ENCODE results near the gene ANGPTL7. TPM values are rescaled to one million over a fixed set of nuclear protein-coding genes. Genes with fewer than 3 reads are reported as not detected.

The ANGPTL7 gene
- total RNA-seq, 2 experiments from 2014 or later, result not detected

GRCh38 chr1:11188381-11188780 is 774 bp upstream of the ANGPTL7 start:
- intact Hi-C loops (cut with DNase I, micrococcal nuclease), result no loop called here
- Histone ChIP-seq H3K36me3 (ENCODE audit: insufficient read depth, low read length) (peaks cover 52% of the 10 kb centered on the region), H3K27me3 (ENCODE audit: control insufficient read depth in 1 of 2, insufficient read depth in 2 of 2, low read length in 2 of 2) (no peaks in the 10 kb centered on the region), H3K4me3 (ENCODE audit: low read length) (no peak overlapping the region), H3K27ac (ENCODE audit: low read depth in 1 of 2, low read length in 2 of 2) (no peak overlapping the region), H3K9me3 (ENCODE audit: control insufficient read depth in 1 of 2, insufficient read depth in 1 of 2, low read length in 2 of 2) (no peaks in the 10 kb centered on the region), H3K4me1 (ENCODE audit: insufficient read depth, low read length) (no peaks in the 10 kb centered on the region)
- ATAC-seq (ENCODE audit: poor library complexity), result no peak
- ChIA-PET POLR2A (no interaction called here), CTCF (no interaction called here)
- Mint-ChIP-seq H3K36me3 (ENCODE audit: low read depth) (peaks cover 83% of the 10 kb centered on the region), H3K9me3 (no peaks in the 10 kb centered on the region), H3K27ac (no peak overlapping the region), H3K4me1 (ENCODE audit: low read depth) (no peaks in the 10 kb centered on the region), H3K27me3 (no peaks in the 10 kb centered on the region), H3K4me3 (no peak overlapping the region)
- TF ChIP-seq CTCF (IDR thresholded peaks at IDR 0.05), result no peak
- DNase-seq, result no peak

GRCh38 chr1:11193376-11193775 is 4.2 kb downstream of the ANGPTL7 start:
- POLR2A ChIA-PET, result no interaction called here
- peaks cover 84% of the 10 kb centered on the region for H3K36me3 ChIP-seq (ENCODE audit: insufficient read depth, low read length)

GRCh38 chr1:11194407-11195176 is 5.4 kb downstream of the ANGPTL7 start:
- Mint-ChIP-seq H3K36me3 (ENCODE audit: low read depth) (peaks cover 96% of the 10 kb centered on the region), H3K27me3 (no peaks in the 10 kb centered on the region), H3K27ac (no peak overlapping the region), H3K9me3 (no peaks in the 10 kb centered on the region), H3K4me1 (ENCODE audit: low read depth) (no peaks in the 10 kb centered on the region), H3K4me3 (no peak overlapping the region)
- ATAC-seq (ENCODE audit: poor library complexity) (no peak), DNase-seq (no peak)
- CTCF ChIA-PET, result no interaction called here
- Histone ChIP-seq H3K4me1 (ENCODE audit: insufficient read depth, low read length) (no peaks in the 10 kb centered on the region), H3K27ac (ENCODE audit: low read depth in 1 of 2, low read length in 2 of 2) (no peak overlapping the region), H3K36me3 (ENCODE audit: insufficient read depth, low read length) (peaks cover 89% of the 10 kb centered on the region), H3K4me3 (ENCODE audit: low read length) (no peak overlapping the region), H3K9me3 (ENCODE audit: control insufficient read depth in 1 of 2, insufficient read depth in 1 of 2, low read length in 2 of 2) (no peaks in the 10 kb centered on the region), H3K27me3 (ENCODE audit: control insufficient read depth in 1 of 2, insufficient read depth in 2 of 2, low read length in 2 of 2) (no peaks in the 10 kb centered on the region)
- intact Hi-C loops (cut with DNase I, micrococcal nuclease), result no loop called here
- no peak for TF ChIP-seq CTCF (IDR thresholded peaks at IDR 0.05)
- POLR2A ChIA-PET, result no interaction called here

More at GRCh38 chr1:11193376-11193775, 4.2 kb downstream of the ANGPTL7 start:
- ATAC-seq (ENCODE audit: poor library complexity) (no peak), DNase-seq (no peak)
- no peak overlapping the region for H3K27ac Mint-ChIP-seq
- TF ChIP-seq CTCF (IDR thresholded peaks at IDR 0.05), result no peak
- no peaks in the 10 kb centered on the region for H3K9me3 ChIP-seq (ENCODE audit: control insufficient read depth in 1 of 2, insufficient read depth in 1 of 2, low read length in 2 of 2)
- no peaks in the 10 kb centered on the region for H3K27me3 ChIP-seq (ENCODE audit: control insufficient read depth in 1 of 2, insufficient read depth in 2 of 2, low read length in 2 of 2)
- no peaks in the 10 kb centered on the region for H3K9me3 Mint-ChIP-seq
- no peaks in the 10 kb centered on the region for H3K4me1 ChIP-seq (ENCODE audit: insufficient read depth, low read length)
- H3K27ac ChIP-seq (ENCODE audit: low read depth in 1 of 2, low read length in 2 of 2), result no peak overlapping the region
- H3K4me3 Mint-ChIP-seq, result no peak overlapping the region
- H3K4me3 ChIP-seq (ENCODE audit: low read length), result no peak overlapping the region
- CTCF ChIA-PET, result no interaction called here
- H3K4me1 Mint-ChIP-seq (ENCODE audit: low read depth), result no peaks in the 10 kb centered on the region
- peaks cover 94% of the 10 kb centered on the region for H3K36me3 Mint-ChIP-seq (ENCODE audit: low read depth)
- intact Hi-C loops (cut with DNase I, micrococcal nuclease), result no loop called here
- H3K27me3 Mint-ChIP-seq, result no peaks in the 10 kb centered on the region

Data from CD4-positive, alpha-beta T cell (primary cell).